T-helper 1 cell treated with Interleukin-12 subunit alpha and Interleukin-12 subunit beta and Interleukin-4 antibody, amounts not matched to agents 30 ng/mL and 1 ng/mL, for 36 hours (primary cell): ENCODE measurements around the gene RARB. TPM values are rescaled to one million over a fixed set of nuclear protein-coding genes. Genes with fewer than 3 reads are reported as not detected.

Experiments
- intact Hi-C: fragments of 100-400 bp; cut with micrococcal nuclease; formaldehyde crosslinking; loops from one replicate; pipeline ENCODE4 v1.15.1; 2024
- total RNA-seq: library from RNA; stranded (reverse); gene quantifications from 2 replicates; pipeline ENCODE4 v1.2.3, GENCODE V29; 2022

The RARB gene
- total RNA-seq, 1 donor from 2014 or later, result not detected

DNA sequence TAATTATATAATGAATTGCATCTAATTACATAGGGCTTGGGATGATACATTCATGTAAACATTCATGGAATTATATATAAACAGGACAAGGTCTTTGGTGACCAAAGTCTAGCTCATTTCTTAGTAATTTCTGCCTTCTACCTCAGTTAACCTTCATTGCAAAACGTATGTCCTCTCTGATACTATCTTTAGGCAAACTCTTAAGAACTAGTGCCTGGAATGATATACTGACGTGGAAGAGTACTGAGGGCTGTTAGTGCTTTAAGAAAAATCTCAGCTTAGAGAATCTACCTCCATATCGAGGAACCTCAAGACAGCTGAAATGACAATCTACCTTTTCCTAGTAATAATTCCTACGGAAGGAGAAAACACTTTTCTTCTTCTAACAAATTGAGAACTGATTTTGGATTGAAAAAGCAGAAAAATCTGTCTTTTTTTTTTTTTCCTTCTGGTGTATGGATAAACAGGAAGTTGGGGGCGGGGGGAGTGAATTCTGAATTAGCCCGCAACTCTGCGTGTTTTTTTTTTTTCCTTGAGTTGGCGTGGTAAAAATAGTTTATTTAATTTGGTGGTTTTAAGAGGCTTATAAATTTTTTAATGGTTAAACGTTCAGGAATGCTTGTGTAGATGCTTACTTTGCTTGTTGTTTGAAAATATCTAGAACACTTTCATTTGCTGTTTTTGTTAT lies 43.2 kb downstream of the RARB start:
- intact Hi-C loops, result no loop called here

DNA sequence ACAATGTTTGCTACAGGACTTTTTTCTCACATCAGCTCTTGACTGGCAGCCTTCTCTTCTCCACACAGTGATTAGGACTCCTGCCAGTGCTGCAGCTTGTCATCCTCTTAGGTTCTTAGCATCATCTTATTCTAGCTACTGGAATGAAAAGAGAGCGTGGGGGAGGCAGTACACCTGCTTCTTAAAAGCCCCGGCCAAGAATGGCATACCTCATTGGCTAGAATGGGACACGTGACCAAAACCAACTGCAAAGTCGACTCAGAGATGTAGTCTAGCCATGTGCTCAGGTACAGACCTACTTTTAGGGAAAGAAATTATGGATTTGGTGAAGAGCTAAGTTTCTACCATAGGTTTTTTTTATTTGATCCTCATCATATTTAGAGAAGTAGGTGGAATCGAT lies 44.1 kb downstream of the RARB start:
- intact Hi-C loops, result no loop called here

DNA sequence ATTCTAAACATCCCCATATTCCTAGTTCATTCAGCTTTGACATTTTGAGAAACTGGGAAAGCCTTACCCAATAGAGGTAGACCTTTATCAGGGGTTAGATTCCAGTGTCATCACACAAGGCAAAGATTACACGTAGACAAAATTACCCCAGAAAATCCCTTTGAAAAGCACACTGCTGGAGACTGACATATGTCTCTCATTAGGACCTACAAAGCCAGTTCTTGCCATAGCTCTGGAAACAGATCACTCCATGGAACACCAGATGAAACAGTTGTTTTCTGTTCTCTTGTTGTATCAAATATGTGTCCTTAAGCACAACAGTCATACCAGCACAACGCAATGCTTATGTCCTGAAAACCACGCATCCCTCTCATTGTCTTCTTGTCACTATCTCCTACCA lies 44.7 kb downstream of the RARB start:
- intact Hi-C loops, result no loop called here

DNA sequence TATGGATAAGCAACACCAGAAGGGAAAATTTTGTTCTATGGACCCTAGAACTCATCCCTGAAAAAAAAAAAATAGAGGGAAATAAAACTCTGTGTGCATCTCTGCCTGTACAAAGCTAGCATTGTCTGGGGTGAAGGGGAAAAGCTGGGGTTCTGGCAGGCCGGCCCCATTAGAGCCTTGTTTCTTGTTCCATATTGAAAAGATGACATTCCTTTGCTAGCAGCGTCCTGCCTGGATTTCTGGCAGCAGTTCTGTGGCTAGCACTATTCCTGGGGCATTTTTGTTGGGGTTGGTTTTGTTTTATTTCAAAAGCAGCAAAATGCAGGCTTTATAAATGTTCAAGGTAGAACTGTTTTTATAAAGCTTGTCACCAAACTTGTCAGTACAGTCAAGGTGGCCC lies 45.2 kb downstream of the RARB start:
- intact Hi-C loops, result no loop called here

DNA sequence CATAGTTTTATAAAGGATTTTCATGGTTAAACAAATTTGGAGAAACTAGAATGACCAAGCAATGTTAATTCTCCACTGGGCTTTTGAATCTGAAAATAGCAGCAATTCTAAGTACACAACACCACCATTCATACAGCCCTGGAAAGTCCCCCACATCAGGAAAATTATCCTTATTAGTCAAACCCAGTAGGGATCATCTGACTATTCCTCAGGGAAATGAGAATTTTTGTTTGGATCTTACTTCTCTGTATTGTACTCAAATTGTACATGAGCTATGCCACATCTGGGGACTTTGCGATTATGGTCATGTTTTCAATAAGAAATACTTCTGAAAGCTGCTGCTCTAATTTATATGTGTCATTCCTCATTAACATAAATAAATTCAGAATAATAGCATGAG lies 46.0 kb downstream of the RARB start:
- intact Hi-C loops, result no loop called here

DNA sequence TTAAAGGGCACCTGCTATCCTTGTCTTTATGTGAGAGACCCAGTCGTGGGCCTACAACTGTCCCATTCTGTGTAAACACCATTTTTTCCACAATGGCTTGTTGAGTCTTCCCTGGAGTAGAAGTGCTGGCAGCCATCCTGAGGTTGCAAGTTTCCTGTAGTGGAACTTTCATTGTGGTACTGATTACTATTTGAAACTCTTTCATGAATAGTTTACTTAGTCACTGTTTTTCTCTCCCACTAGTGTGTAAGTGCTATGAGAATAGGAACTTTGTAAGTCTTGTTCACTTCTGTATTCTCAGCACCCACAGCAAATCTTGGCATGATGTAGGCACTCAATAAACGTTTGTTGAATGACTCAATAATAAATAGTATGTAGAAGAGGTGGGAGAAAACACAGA lies 48.6 kb downstream of the RARB start:
- intact Hi-C loops, result no loop called here

DNA sequence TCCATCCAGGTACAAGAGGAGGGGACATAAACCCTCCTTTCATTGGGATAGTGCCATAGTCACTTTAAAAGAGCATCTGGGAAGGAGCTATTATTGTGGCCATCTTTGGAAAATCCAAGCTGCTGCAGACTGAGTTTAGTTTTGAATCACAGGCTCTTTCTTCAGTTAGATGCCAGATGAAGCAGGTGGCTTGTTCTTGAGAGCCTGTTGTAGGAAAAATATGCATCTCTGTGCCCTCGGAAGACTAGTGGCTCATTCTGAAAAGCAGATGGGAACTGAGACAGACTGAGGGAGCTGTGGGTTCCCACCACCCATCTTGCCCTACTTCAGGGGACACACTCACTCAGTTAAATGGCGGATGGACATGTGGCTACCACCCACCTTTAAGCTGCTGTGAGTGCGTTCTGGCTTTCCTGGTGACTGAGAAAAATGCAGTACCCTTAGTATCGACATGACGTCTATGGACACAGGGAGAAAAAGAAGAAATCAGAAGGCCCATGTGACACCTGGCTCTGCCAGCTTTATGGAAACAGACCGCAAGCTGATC lies 50.2 kb downstream of the RARB start:
- intact Hi-C loops, result no loop called here

DNA sequence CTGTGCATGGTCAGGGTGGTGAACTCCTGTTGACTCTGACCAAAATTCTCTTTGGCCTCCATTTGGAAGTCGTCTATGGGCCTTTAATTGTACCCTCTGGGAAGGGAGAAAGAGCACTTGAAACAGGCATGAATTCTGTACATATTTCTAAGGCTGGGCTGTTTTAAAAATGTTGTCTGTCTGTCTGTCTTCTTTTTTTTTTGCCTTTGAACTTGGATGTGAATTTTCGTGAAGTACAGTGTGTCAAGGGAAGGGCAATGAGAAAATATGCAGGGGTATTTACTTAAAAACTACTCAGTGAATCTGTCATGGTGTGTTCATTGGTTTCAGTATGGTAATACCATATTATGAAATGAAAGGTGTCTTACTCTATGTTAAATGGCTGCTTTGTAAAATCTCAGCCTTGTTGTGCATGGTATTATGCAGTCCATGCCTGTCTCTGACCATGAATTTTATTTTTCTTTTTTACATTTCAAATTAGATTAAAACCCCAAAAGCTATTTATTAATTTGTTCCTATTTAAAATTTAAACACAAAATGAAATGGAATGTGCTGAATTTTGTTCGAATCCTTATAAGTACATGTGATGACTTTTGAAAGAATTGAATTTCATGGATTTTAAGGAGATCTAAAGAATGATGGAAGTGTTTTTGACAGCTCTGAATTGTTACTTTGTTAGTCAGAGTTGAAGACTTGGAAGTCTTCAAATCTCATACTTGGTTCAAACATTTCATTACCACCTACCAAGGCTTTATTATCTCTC lies 51.1 kb downstream of the RARB start:
- intact Hi-C loops, result no loop called here

DNA sequence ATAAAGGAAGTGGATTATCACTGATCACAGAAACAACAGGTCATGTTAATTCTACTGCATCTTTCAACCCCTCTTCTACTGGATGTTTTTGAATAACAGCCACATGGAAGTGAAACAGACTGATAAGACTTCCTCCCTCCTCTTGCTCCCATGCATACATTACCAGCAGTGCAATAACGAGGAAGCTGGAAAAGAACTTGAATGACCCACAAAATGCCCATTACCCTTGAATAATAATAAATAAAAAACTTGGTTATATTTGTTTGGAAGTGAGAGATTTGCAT lies 51.6 kb downstream of the RARB start:
- intact Hi-C loops, result no loop called here

DNA sequence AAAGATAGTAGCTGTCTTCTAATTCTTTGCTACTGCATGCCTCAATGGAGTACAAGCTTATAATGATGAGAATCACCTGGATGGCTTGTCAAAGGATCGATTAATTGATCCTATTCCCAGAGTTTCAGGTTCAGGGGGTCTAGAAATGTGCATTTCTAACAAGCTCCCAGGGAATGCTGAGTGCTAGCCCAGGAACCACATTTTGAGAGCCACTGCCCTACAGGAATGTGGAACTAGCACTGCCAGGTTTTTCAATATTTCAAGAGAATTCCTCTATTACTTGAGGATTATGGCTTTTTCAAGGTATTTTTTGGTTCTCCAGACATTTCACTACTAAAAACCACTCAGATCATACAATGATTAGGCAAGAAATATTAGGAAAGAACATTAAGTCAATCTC lies 52.7 kb downstream of the RARB start:
- intact Hi-C loops, result no loop called here

DNA sequence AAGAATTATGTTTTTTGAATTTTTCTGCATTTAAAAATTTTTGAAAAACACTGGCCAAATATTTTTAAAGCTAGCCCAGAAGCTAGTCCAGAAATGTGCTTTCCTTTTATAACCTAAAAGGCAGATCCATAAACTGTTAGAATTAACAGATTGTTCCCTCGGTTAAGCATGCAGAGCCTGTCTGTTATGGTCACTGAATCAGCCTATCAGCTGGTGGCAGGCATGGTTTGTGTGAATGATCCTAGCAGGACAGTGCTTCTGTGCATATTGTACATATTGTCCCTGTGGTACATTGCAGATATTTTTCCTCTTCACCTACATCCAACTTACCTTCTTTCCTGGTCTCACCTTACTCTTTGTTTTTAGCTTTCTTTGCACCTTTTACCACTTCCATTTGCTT lies 53.3 kb downstream of the RARB start:
- intact Hi-C loops, result no loop called here

DNA sequence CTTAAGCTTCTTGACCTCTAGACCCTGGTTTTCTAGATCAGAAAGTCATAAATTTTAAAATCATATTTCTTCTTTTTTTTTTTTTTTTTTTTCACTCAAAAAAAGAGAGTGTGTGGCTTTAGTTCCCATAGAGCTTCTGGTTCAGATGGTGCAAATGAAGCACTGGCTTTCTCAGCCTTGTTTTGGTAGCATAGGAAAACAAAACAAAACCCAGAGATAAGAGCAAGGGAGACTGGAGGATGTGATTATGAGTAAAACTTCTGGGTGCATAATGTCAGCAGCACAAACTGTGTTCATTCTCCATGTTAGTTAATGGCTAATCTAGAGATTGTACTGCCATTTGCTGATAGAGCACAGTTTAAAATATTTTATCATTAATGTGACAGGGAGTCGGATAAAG lies 55.4 kb downstream of the RARB start:
- intact Hi-C loops, result no loop called here

DNA sequence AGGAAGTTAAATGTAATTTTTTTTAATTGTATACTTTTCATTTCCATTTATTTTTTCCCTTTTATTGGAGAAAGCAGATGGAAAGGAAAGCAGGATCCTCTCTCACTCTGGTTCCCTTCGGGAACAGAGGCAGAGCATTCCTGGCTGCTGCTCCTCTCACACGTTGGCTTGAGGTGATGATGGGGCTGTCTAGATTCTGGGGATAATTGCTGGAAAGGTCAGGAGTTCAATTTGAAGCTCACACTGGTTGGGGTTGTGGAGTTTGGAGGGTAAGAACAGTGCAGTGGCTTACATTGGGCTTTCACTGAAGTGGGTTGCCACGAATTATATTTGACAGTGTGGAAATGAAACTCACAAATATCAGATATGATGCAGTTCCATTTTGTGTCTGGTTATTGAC lies 57.6 kb downstream of the RARB start:
- intact Hi-C loops, result no loop called here

DNA sequence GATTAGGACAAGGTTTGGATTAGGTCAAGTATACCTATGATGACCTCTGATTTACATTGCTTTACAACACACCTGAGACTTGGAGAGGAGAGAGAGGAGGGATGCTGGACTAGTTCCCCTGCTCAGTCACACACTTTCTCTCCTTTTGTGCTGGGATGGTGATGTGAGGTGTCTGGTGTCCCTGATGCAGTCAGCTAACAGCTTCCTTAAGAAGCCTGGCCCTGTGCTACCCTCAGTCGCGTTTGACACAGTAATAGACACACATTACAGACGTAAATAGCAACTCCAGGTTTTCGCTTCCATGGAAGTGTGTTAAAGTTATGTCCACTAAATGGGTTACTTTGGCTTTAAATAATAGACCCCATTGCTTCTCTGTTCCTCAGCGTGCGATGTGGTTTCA lies 58.9 kb downstream of the RARB start:
- intact Hi-C loops, result no loop called here

DNA sequence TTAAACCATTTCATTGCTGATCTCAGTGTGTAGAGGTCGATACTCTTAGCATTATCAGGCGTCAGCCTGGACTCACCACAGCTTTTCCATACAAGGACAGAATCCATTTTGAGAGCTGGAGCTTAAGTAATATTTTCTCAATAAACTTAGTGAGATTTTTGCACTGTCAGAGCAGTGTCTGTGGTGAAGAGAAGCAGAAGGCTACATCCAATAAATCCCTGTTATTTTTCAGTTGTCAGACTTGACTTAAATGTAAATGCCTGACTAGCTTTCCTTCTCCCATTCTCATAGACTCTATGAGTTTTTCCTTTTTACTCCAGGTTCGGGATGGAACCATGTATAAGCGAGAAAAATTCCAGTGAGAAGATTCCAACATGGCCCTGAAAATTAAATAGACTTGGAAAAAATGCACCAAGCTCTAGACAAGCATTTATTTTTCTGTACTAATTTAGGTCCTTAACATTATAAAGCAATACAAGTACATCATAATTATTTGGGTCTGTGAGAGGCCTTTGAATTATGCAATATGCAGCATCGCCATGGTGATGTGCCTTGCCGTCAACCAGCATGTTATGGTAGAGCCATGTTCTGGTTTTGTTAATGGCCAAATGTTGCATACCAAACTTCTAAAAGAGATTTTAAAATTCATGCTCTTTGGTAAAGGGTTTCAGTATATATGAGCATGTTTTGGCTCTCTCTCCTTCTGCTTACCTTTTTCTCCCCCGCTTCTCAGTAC lies 62.0 kb downstream of the RARB start:
- intact Hi-C loops, result no loop called here

DNA sequence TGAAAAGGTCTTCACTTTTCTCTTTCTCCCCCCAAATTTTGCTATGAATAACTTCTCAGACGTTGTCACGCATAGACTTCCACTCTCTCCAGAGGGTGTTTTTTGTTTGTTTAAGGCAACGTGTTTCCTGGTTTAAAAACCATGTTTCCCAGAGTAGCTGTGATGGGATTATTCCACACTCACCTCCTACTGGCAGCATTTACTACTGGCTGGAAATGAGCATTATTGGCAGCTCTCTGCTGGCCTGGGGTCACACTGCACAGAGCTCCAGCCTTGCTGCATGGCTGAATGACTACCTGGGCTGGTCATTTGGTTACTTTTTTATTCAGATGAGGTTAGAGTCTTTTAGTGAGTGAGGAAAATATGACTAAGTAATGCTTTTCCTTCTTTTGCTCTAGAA lies 65.2 kb downstream of the RARB start:
- intact Hi-C loops, result no loop called here

DNA sequence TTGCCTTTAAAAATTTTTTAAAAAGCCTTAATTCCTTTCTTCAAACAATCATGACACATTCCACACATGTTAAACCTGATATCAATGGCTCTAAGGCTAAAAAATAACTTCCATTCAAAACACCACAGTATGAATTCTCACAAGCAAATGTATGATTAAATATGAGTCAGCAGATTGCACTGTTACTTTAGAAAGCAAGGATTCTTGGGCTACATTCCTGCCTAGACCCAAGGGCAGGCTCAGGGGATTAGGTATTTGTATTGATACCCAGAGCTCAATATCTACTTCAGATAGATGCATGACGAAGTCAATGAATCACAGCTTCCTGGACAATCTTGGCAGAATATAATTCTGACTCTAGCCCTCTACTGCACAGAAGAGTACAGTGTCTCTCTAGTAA lies 65.7 kb downstream of the RARB start:
- intact Hi-C loops, result no loop called here

DNA sequence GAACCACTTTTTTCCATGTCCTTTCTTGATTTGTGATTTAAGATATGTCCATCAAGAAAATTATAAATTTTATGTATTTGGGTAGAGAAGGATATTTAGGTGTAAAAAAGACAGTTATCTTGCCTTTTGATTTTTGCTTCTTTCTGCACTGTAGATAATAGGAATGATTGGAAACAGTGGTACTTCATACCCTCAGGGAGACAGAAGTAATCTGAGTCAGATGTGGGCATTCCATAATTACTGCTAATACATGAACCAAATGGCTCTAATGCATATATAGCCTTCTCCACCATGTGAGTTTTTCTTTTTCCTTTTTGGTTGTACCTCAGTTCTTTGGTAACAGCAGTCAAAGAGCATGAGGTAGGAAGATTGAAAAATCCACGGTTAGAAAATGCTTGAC lies 67.2 kb downstream of the RARB start:
- intact Hi-C loops, result no loop called here

DNA sequence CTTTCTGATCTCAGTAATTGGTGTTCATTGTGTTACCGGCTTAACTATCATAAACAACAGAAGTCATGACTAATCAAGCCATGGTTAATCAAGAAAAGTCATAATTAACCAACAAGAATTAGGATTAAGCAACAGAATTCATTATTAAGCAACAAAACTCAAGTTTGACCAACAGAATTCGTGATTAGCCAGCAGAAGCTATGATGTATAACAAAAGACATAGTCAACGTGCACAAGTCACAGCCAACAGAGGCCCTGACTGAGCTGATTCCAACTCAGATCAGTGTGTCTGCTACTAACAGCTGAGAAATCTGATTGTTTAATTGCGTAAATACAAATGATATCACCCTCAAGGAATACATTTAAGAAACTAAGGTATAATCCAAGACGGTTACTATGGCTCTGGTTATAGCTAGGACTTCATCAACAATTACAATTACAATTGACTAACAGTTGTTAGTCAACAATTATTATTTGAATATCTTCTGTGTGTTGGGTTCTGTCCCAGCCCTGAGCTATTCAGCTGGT lies 67.7 kb downstream of the RARB start:
- intact Hi-C loops, result no loop called here

DNA sequence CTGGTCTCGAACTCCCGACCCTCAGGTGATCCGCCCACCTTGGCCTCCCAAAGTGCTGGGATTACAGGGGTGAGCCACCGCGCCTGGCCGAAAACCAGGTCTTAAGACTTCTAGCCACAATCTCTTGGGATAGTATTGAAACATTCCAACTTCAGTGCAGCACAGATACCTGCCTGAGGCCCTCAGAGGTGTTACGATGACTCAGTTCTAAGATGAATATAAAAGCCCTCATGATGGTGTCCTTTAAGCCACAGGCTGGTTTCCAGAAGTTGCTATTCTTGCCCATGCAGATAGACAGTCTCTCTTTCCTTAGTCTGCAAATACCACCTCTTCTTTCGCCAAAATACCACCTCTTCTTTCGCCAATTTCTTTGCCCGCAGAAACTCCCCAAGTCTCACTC lies 69.0 kb downstream of the RARB start:
- intact Hi-C loops, result no loop called here

DNA sequence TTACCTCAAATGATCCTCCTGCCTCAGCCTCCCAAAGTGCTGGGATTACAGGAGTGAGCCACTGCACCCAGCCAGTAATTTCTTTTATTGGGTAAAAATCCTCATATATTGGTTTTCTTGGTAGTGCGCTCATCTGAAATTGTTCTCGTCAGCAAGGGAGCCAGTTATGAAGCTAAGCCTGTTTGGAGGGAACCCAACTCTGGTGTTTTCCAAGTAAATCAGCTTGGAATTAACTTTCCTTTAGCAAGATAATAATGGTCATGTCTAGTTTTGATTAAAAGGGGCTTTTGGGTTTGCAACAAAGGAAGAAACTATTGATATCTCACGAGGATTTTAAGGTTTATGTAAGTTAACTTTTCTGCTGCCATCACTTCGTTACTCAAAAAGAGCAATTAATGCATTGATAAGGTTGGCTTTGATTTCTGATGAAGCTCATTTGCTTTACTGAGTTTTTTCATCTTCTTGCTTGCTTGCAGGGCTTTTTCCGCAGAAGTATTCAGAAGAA lies 72.7 kb downstream of the RARB start:
- intact Hi-C loops, result no loop called here

DNA sequence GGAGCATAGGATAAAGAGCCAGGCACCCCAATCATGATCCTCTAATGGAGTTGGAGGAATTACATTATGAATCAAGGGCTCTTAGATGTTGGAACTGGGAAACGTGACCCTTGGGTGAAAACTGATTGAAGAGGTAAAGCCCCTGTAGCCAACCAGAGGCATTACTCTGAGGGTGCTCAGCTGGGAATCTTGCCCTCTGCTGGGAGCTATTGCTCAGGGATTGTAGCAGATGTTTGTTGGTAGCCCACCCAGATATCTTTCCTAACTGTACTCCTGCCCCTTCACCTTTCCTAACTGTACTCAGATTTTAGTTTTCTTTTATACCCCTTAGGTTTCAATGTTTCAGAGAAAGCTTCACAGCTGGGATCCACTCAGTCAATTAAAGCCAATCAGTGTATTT lies 74.2 kb downstream of the RARB start:
- intact Hi-C loops, result no loop called here
